B cell (primary cell): ENCODE results near the gene RNF220. TPM values are rescaled to one million over a fixed set of nuclear protein-coding genes. Genes with fewer than 3 reads are reported as not detected.

Experiments used
- ATAC-seq: fragments of 200-7000 bp; cut with Tn5 transposase; one replicate; pipeline ENCODE4 v1.10.0; 2021; ENCODE audit warnings: low read depth, mild to moderate bottlenecking, moderate number of reproducible peaks, moderate library complexity
- CTCF ChIA-PET: fragments of 350-600 bp; sonication (Branson Sonifier 250); formaldehyde crosslinking; loops from one replicate; lab custom pipeline; 2021; ENCODE audit warnings: antibody characterized with exemption, inconsistent platforms; lab: Charles Lee
- POLR2A ChIA-PET: fragments of 350-600 bp; sonication (Branson Sonifier 250); formaldehyde crosslinking; loops from one replicate; lab custom pipeline; 2021; ENCODE audit warnings: antibody characterized with exemption; lab: Charles Lee
- DNase-seq: peaks from one replicate; pipeline ENCODE4 v3.0.0; 2013
- H2AFZ ChIP-seq: 2 replicates; pipeline ENCODE4 v1.6.1; 2012; ENCODE audit warnings: mild to moderate bottlenecking, low read depth, low read length; ENCODE audit not compliant: insufficient read depth, poor library complexity, severe bottlenecking
- H3K27ac ChIP-seq, 2 donors: 1 replicate in 1 of 2; 2 replicates in 1 of 2; pipeline ENCODE4 v1.5.1; 2012 to 2013; ENCODE audit warnings: low read length in 2 of 2, mild to moderate bottlenecking in 2 of 2, moderate library complexity in 1 of 2
- H3K27me3 ChIP-seq, 4 experiments: fragments of 200-600 bp in 1 of 4; sonication (generic) in 1 of 4; replicated peaks in 1 of 4; 1 replicate in 2 of 4; 2 replicates in 2 of 4; pipeline versions ENCODE4 v1.6.1 to v1.7.0; 2013 to 2016; ENCODE audit warnings: low read length in 3 of 4, mild to moderate bottlenecking in 2 of 4, mixed read lengths in 1 of 4, moderate library complexity in 1 of 4; ENCODE audit not compliant: insufficient read depth in 4 of 4, control insufficient read depth in 3 of 4; ENCODE audit errors: control extremely low read depth in 1 of 4
- H3K36me3 ChIP-seq, 2 experiments: replicated peaks in 1 of 2; 1 replicate in 1 of 2; 2 replicates in 1 of 2; pipeline versions ENCODE4 v1.6.1 to v1.7.1; 2013; ENCODE audit warnings: low read length in 1 of 2; ENCODE audit not compliant: insufficient read depth in 2 of 2, control insufficient read depth in 1 of 2; ENCODE audit errors: control extremely low read depth in 1 of 2, extremely low read depth in 1 of 2
- H3K4me1 ChIP-seq, 2 donors: fragments of 200-600 bp in 1 of 2; sonication (generic) in 1 of 2; 1 replicate in 1 of 2; 2 replicates in 1 of 2; pipeline versions ENCODE4 v1.5.1 to v1.6.1; 2013 to 2017; ENCODE audit warnings: low read length in 2 of 2; ENCODE audit not compliant: control insufficient read depth in 2 of 2, insufficient read depth in 2 of 2
- H3K4me2 ChIP-seq: replicated peaks from 2 replicates; pipeline ENCODE3; 2012; ENCODE audit warnings: mild to moderate bottlenecking, low read depth, low read length; ENCODE audit not compliant: poor library complexity, severe bottlenecking
- H3K4me3 ChIP-seq, 5 experiments: fragments of 200-600 bp in 1 of 5; sonication (generic) in 1 of 5; 1 replicate in 3 of 5; 2 replicates in 2 of 5; pipeline versions ENCODE4 v1.5.1 to v1.7.0; 2011 to 2016; ENCODE audit warnings: low read length in 4 of 5, mild to moderate bottlenecking in 4 of 5, low read depth in 2 of 5, control low read depth in 1 of 5, moderate library complexity in 1 of 5; ENCODE audit not compliant: insufficient read depth in 1 of 5; ENCODE audit errors: control extremely low read depth in 1 of 5, extremely low read depth in 1 of 5
- H3K79me2 ChIP-seq: fragments of 200-600 bp; sonication (generic); one replicate; pipeline ENCODE4 v1.6.0; 2016; ENCODE audit warnings: low read length; ENCODE audit not compliant: control insufficient read depth, insufficient read depth
- H3K9ac ChIP-seq: fragments of 200-600 bp; sonication (generic); 2 replicates; pipeline ENCODE4 v1.6.1; 2017; ENCODE audit warnings: mild to moderate bottlenecking, low read length, moderate library complexity
- H3K9me3 ChIP-seq, 3 donors: one replicate each; pipeline versions ENCODE4 v1.6.1 to v1.7.1; 2013; ENCODE audit warnings: low read length in 2 of 3; ENCODE audit not compliant: control insufficient read depth in 2 of 3, insufficient read depth in 1 of 3; ENCODE audit errors: control extremely low read depth in 1 of 3
- H4K20me1 ChIP-seq: 2 replicates; pipeline ENCODE4 v1.6.0; 2012; ENCODE audit warnings: mild to moderate bottlenecking, low read length; ENCODE audit not compliant: insufficient read depth, control insufficient read depth, poor library complexity, severe bottlenecking
- H3K27ac Mint-ChIP-seq: one replicate; pipeline ENCODE4 v1.8.0; 2021; ENCODE audit warnings: mixed read lengths
- H3K27me3 Mint-ChIP-seq: one replicate; pipeline ENCODE4 v1.8.0; 2021; ENCODE audit warnings: mixed read lengths
- H3K4me1 Mint-ChIP-seq: one replicate; pipeline ENCODE4 v1.8.0; 2021; ENCODE audit warnings: mixed read lengths
- H3K4me3 Mint-ChIP-seq: one replicate; pipeline ENCODE4 v1.8.0; 2021; ENCODE audit warnings: mixed read lengths
- H3K9me3 Mint-ChIP-seq: one replicate; pipeline ENCODE4 v1.8.0; 2022; ENCODE audit warnings: mixed read lengths; ENCODE audit not compliant: insufficient read depth
- CTCF ChIP-seq: fragments of 200-600 bp; IDR thresholded peaks from one replicate; pipeline ENCODE4 v1.8.0; 2022; ENCODE audit warnings: antibody characterized with exemption, mild to moderate bottlenecking
- EZH2 ChIP-seq: IDR thresholded peaks from 2 replicates; pipeline ENCODE4 v1.6.1; 2012; ENCODE audit warnings: borderline replicate concordance, low read depth, mild to moderate bottlenecking, moderate library complexity, low read length; ENCODE audit not compliant: insufficient read depth, poor library complexity, severe bottlenecking
- WGBS: methylation state at CpG from one replicate; pipeline ENCODE4 v1.1.5; 2013; ENCODE audit warnings: missing lambda C conversion rate; ENCODE audit not compliant: insufficient coverage; 5-methylcytosine and 5-hydroxymethylcytosine counted together
- intact Hi-C: fragments of 100-400 bp; cut with micrococcal nuclease; formaldehyde crosslinking; loops from one replicate; pipeline ENCODE4 v1.10.0; 2022
- polyA plus RNA-seq: library from polyadenylated mRNA; depleted of rRNA; stranded (reverse); fragments of >200 nt; gene quantifications from 2 replicates; pipeline ENCODE4 v1.2.3, GENCODE V29; 2012
- total RNA-seq, 2 donors: library from RNA; stranded (reverse); fragments of 120-200 nt in 1 of 2; gene quantifications; 1 replicate in 1 of 2; 2 replicates in 1 of 2; pipeline versions ENCODE4 v1.2.3 to v1.2.4, GENCODE V29; 2013 to 2022

The RNF220 gene
- total and polyA plus RNA-seq, 2 donors (not counting 1 experiment from before 2014, with no cell fraction given), result 115 to 141 TPM

- no peaks in the 10 kb centered on the region for H3K9me3 Mint-ChIP-seq
- ChIA-PET POLR2A (no interaction called here), CTCF (interaction anchor here (0.7 to 1.3 kb wide), 3 partner anchors 10 to 74 kb away, joined by 3 read pairs; no protein-coding TSS in a partner anchor)
- Histone ChIP-seq H3K27me3 (no peaks in the 10 kb centered on the region), H3K27ac (no peak overlapping the region), H3K36me3 (peaks cover 0 to 94% of the 10 kb centered on the region in 2 experiments), H3K79me2 (no peaks in the 10 kb centered on the region), H2AFZ (no peak overlapping the region), H3K4me3 (no peak overlapping the region), H4K20me1 (peaks cover 42% of the 10 kb centered on the region), H3K9ac (no peak overlapping the region), H3K9me3 (no peaks in the 10 kb centered on the region), H3K4me1 (no peaks in the 10 kb centered on the region), H3K4me2 (no peak overlapping the region)
- no peaks in the 10 kb centered on the region for H3K27me3 Mint-ChIP-seq
- no peak overlapping the region for H3K4me3 Mint-ChIP-seq
- TF ChIP-seq EZH2 (no peak), CTCF (no peak)
- DNase-seq (no peak), ATAC-seq (no peak)
- no peak overlapping the region for H3K27ac Mint-ChIP-seq
- no peaks in the 10 kb centered on the region for H3K4me1 Mint-ChIP-seq
- intact Hi-C loops, result no loop called here
- 97% methylated on average over 15 of the region's 28 CpGs for WGBS
These were observed 241.4 kb downstream of the RNF220 start for GRCh38 chr1:44646261-44647110.

GRCh38 chr1:44647896-44648295 is 242.8 kb downstream of the RNF220 start:
- Histone ChIP-seq H3K9me3 (no peaks in the 10 kb centered on the region), H3K4me3 (no peak overlapping the region), H3K4me1 (no peaks in the 10 kb centered on the region), H2AFZ (no peak overlapping the region), H4K20me1 (peaks cover 34% of the 10 kb centered on the region), H3K27ac (no peak overlapping the region), H3K4me2 (no peak overlapping the region), H3K9ac (no peak overlapping the region), H3K27me3 (no peaks in the 10 kb centered on the region), H3K79me2 (no peaks in the 10 kb centered on the region), H3K36me3 (peaks cover 0 to 80% of the 10 kb centered on the region in 2 experiments)
- TF ChIP-seq CTCF (no peak), EZH2 (no peak)
- Mint-ChIP-seq H3K9me3 (no peaks in the 10 kb centered on the region), H3K4me3 (no peak overlapping the region), H3K4me1 (no peaks in the 10 kb centered on the region), H3K27ac (no peak overlapping the region), H3K27me3 (no peaks in the 10 kb centered on the region)
- DNase-seq (no peak), ATAC-seq (no peak)
- ChIA-PET POLR2A (no interaction called here), CTCF (interaction anchor here (0.8 to 1.3 kb wide), 3 partner anchors 15 to 430 kb away, joined by 3 read pairs; no protein-coding TSS in a partner anchor)
- WGBS, result 85% methylated on average over 2 of the region's 2 CpGs
- intact Hi-C loops, result no loop called here
